ENCODE measurements around the gene HPN.
"Not testable (repeated sequence)": the region's sequence is repeated elsewhere in the genome, so short reads cannot be mapped to it uniquely, and the experiment has no call there.

HPN gene

DNA sequence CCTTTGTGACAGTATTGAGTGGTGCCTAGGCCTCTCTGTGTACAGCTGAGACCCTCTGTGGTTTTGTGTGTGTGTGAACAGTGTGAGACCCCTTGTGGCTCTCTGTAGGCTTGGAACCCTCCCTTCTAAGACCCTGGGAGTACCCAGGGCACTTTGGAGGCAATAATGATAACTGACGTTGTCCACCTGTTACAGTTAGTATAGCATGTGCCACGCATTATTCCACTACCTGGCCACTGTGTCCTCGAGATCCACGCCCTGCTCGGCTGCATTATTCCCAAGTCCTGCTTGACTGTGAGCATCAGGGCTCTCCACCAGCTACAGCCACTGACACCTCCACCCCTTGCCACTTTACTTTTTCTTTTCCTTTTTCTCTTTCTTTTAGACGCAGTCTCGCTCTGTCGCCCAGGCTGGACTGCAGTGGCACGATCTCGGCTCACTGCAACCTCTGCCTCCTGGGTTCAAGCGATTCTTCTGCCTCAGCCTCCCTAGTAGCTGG lies 39.4 kb upstream of the HPN start:
- no peak overlapping the region for H3K9ac ChIP-seq (ENCODE audit: low read length)
- H4K20me1 ChIP-seq (ENCODE audit: insufficient read depth, low read length): peaks cover 39% of the 10 kb centered on the region
- H3K36me3 ChIP-seq (replicated peaks; ENCODE audit: low read depth, low read length): peaks cover 26% of the 10 kb centered on the region
- H3K9me3 ChIP-seq (ENCODE audit: insufficient read depth, low read length): no peaks in the 10 kb centered on the region
- H3K4me2 ChIP-seq (ENCODE audit: low read length): peak overlapping the region; percentile 77
- H3K27ac ChIP-seq (ENCODE audit: low read length): no peak overlapping the region
- no peak overlapping the region for H2AFZ ChIP-seq (ENCODE audit: low read depth, low read length)
- peaks cover 72% of the 10 kb centered on the region for H3K79me2 ChIP-seq (ENCODE audit: low read length)
- H3K4me3 ChIP-seq (ENCODE audit: low read length): no peak overlapping the region
- TF ChIP-seq, protein P1, sequence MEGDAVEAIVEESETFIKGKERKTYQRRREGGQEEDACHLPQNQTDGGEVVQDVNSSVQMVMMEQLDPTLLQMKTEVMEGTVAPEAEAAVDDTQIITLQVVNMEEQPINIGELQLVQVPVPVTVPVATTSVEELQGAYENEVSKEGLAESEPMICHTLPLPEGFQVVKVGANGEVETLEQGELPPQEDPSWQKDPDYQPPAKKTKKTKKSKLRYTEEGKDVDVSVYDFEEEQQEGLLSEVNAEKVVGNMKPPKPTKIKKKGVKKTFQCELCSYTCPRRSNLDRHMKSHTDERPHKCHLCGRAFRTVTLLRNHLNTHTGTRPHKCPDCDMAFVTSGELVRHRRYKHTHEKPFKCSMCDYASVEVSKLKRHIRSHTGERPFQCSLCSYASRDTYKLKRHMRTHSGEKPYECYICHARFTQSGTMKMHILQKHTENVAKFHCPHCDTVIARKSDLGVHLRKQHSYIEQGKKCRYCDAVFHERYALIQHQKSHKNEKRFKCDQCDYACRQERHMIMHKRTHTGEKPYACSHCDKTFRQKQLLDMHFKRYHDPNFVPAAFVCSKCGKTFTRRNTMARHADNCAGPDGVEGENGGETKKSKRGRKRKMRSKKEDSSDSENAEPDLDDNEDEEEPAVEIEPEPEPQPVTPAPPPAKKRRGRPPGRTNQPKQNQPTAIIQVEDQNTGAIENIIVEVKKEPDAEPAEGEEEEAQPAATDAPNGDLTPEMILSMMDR (IDR thresholded peaks at IDR 0.05; ENCODE audit: low read depth, low read length): no peak
- no peak for TF ChIP-seq EZH2phosphoT487 (IDR thresholded peaks at IDR 0.05; ENCODE audit: low read depth)
- H3K4me1 ChIP-seq (ENCODE audit: low read length): peaks cover 17% of the 10 kb centered on the region; the same call in 1 of the 2 replicates
- H3K27me3 ChIP-seq (ENCODE audit: low read depth, low read length): no peaks in the 10 kb centered on the region

DNA sequence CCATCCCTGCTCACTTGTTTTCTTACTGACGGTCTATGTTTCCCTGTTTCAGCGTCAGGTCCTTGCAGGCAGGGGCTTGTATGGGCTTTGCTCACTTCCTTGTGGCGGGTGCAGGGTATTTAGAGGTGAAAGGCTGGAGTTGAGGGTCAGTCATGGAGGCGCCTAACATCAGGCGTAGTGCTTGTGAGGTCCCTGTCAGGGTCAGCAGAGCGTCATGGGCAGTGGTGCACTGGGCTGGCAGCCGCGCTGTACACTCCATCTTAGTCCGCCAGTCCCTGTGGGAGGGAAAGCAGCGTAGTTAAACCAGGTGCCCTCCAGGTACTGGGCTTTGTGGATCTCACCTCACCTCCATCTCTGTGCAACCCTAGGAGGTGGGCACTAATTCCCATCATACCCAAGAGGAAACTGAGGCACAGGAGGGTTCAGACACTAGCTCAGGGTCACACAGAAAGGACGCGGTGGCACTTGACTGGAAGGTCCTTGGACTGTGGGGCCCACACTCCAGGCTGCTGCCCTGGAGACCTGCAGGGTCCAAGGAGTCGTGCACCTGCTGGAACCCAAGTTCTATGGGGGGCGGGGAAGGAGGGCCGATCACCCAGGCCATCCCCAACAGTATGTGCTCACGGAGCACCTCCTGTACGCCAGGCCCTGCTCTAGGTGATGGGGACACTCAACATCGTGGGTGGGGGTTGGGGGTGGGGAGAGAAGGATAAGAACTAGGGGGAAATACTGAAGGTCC lies 36.8 kb upstream of the HPN start:
- 0 out of 2 replicates have a peak, but pooled peaks cover 10% of the 10 kb centered on the region for H3K4me1 ChIP-seq (ENCODE audit: low read length)
- no peak overlapping the region for H2AFZ ChIP-seq (ENCODE audit: low read depth, low read length)
- H3K9ac ChIP-seq (ENCODE audit: low read length): no peak overlapping the region
- H3K4me2 ChIP-seq (ENCODE audit: low read length): no peak overlapping the region
- H3K27ac ChIP-seq (ENCODE audit: low read length): no peak overlapping the region
- H3K9me3 ChIP-seq (ENCODE audit: insufficient read depth, low read length): no peaks in the 10 kb centered on the region
- peaks cover 30% of the 10 kb centered on the region for H3K36me3 ChIP-seq (replicated peaks; ENCODE audit: low read depth, low read length)
- peaks cover 39% of the 10 kb centered on the region for H4K20me1 ChIP-seq (ENCODE audit: insufficient read depth, low read length)
- TF ChIP-seq, protein P1 (IDR thresholded peaks at IDR 0.05; ENCODE audit: low read depth, low read length): no peak
- TF ChIP-seq EZH2phosphoT487 (IDR thresholded peaks at IDR 0.05; ENCODE audit: low read depth): no peak
- no peaks in the 10 kb centered on the region for H3K27me3 ChIP-seq (ENCODE audit: low read depth, low read length)
- H3K4me3 ChIP-seq (ENCODE audit: low read length): no peak overlapping the region
- H3K79me2 ChIP-seq (ENCODE audit: low read length): peaks cover 73% of the 10 kb centered on the region

DNA sequence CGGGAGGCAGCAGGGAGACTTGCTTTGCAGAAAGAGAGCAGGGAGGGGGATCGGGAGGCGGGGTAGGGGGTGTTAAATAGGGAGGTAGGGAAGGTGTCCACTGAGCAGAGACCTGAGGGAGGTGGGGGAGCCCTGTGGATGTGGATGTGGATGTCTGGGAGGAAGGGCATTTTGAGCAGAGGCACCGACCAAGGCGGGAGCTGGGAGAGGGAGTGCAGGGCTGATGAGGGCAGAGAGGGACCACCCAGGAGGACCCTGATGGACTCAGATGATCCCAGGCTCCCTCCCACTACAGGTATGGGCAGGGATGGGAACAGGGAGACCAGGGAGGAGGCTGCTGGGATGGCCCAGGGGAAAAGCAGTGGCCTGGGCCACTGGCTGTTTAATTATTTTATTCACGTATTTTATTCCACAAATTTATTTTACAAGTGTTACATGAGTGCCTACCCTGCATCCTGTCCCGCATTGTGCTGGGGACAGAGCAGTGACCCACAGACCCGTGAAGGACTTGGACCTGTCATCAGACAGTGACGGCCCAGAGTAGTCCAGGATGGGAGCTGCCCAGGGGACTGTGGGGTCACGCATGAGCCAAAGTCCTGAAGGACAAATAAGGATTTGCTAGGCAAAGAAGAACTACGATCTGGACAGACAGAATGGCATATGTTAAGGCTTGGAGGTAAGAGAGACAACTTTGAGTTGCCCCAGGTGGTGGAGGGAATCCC lies 36.1 kb upstream of the HPN start:
- Histone ChIP-seq H3K9me3 (ENCODE audit: insufficient read depth, low read length) (no peaks in the 10 kb centered on the region), H3K79me2 (ENCODE audit: low read length) (peaks cover 66% of the 10 kb centered on the region), H3K4me3 (ENCODE audit: low read length) (no peak overlapping the region), H3K4me2 (ENCODE audit: low read length) (no peak overlapping the region), H3K36me3 (replicated peaks; ENCODE audit: low read depth, low read length) (peaks cover 37% of the 10 kb centered on the region), H3K9ac (ENCODE audit: low read length) (no peak overlapping the region), H3K27me3 (ENCODE audit: low read depth, low read length) (no peaks in the 10 kb centered on the region), H3K4me1 (ENCODE audit: low read length) (0 out of 2 replicates have a peak, but pooled peaks cover 10% of the 10 kb centered on the region), H4K20me1 (ENCODE audit: insufficient read depth, low read length) (peaks cover 39% of the 10 kb centered on the region), H2AFZ (ENCODE audit: low read depth, low read length) (no peak overlapping the region), H3K27ac (ENCODE audit: low read length) (no peak overlapping the region)
- TF ChIP-seq, protein P1 (IDR thresholded peaks at IDR 0.05; ENCODE audit: low read depth, low read length): no peak
- no peak for TF ChIP-seq EZH2phosphoT487 (IDR thresholded peaks at IDR 0.05; ENCODE audit: low read depth)

DNA sequence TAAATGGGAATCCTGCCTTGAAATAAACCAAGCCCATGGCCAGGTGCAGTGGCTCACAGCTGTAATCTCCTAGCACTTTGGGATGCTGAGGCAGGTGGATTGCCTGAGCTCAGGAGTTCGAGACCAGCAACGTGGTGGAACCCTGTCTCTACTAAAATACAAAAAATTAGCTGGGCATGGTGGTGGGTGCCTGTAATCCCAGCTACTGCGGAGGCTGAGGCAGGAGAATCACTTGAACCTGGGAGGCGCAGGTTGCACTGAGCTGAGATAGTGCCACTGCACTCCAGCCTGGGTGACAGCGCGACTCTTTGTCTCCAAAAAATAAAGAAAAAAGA lies 35.5 kb upstream of the HPN start:
- not testable (repeated sequence) for H3K4me1 ChIP-seq (ENCODE audit: low read length); H3K9me3 ChIP-seq (ENCODE audit: insufficient read depth, low read length); H3K4me2 ChIP-seq (ENCODE audit: low read length); H3K27ac ChIP-seq (ENCODE audit: low read length); H3K9ac ChIP-seq (ENCODE audit: low read length); H3K4me3 ChIP-seq (ENCODE audit: low read length); H2AFZ ChIP-seq (ENCODE audit: low read depth, low read length); H3K27me3 ChIP-seq (ENCODE audit: low read depth, low read length)
- Histone ChIP-seq H3K79me2 (ENCODE audit: low read length) (peaks cover 60% of the 10 kb centered on the region), H3K36me3 (replicated peaks; ENCODE audit: low read depth, low read length) (peaks cover 40% of the 10 kb centered on the region), H4K20me1 (ENCODE audit: insufficient read depth, low read length) (peaks cover 39% of the 10 kb centered on the region)

Measured in OCI-LY3 (cell line).